Retinal pigment epithelial cell (primary cell): ENCODE data around the gene TMEM169.

Experiments
- DNase-seq: peaks from one replicate; pipeline ENCODE4 v3.0.0-alpha.2; 2010; ENCODE audit warnings: low read depth
- H3K4me3 ChIP-seq: 2 replicates; pipeline ENCODE4 v1.5.1; 2011; ENCODE audit warnings: mild to moderate bottlenecking, low read length, control low read depth, moderate library complexity
- CTCF ChIP-seq: conservative IDR thresholded peaks from 2 replicates; pipeline ENCODE4 v1.5.1; 2011; ENCODE audit warnings: low read depth, low read length, control low read depth, inconsistent platforms

Gene TMEM169

GRCh38 chr2:216142540-216142939 is 60.8 kb downstream of the TMEM169 start:
- TF ChIP-seq CTCF, result no peak
- DNase-seq, result no peak
- no peak overlapping the region for H3K4me3 ChIP-seq

- H3K4me3 ChIP-seq, result no peak overlapping the region
- TF ChIP-seq CTCF, result no peak
- no peak for DNase-seq
These were observed 62.7 kb downstream of the TMEM169 start for GRCh38 chr2:216144372-216144771.

- no peak for DNase-seq
- no peak for TF ChIP-seq CTCF
These were observed 63.1 kb downstream of the TMEM169 start for GRCh38 chr2:216144857-216145256.

GRCh38 chr2:216146573-216146972 is 64.9 kb downstream of the TMEM169 start:
- no peak overlapping the region for H3K4me3 ChIP-seq
- no peak for TF ChIP-seq CTCF
- no peak for DNase-seq

More at GRCh38 chr2:216144857-216145256, 63.1 kb downstream of the TMEM169 start:
- no peak overlapping the region for H3K4me3 ChIP-seq

- DNase-seq, result no peak
- no peak overlapping the region for H3K4me3 ChIP-seq
- TF ChIP-seq CTCF, result no peak
These were observed 65.7 kb downstream of the TMEM169 start for GRCh38 chr2:216147172-216148131.

GRCh38 chr2:216148983-216149382 is 67.3 kb downstream of the TMEM169 start:
- no peak for DNase-seq
- no peak overlapping the region for H3K4me3 ChIP-seq
- no peak for TF ChIP-seq CTCF

- no peak for DNase-seq
- H3K4me3 ChIP-seq, result no peak overlapping the region
- no peak for TF ChIP-seq CTCF
These were observed 68.0 kb downstream of the TMEM169 start for GRCh38 chr2:216149741-216150140.
